ENCODE results near the gene C1QTNF12. TPM values are rescaled to one million over a fixed set of nuclear protein-coding genes. Genes with fewer than 3 reads are reported as not detected.

The C1QTNF12 gene
- total and polyA plus RNA-seq, 7 donors, result 0.13 to 1.4 (median 0.86) TPM

DNA sequence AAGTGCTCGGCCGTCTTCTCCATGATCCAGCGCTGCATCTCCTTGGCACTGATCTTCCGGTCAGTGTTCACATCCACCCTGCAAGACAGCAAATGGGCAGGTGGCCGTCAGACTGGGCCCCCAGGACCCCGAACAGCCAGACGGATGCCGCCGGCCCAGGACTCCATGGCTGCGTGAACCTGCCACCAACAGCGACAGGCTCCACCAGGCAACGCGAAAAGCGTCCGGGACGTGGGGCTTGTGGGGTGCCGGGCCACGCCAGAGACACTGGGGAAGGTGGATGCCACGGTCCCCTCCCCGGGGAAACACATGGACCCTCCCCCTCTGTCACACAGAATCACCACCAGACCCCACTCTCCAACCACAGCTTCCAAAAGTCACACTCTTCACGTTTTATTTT lies 22.6 kb downstream of the C1QTNF12 start:
- no peak overlapping the region for H3K4me3 ChIP-seq
- peaks cover 7 to 77% of the 10 kb centered on the region in 2 donors for H3K36me3 ChIP-seq (ENCODE audit: insufficient read depth in 1 of 2, low read depth in 1 of 2)
- intact Hi-C loops (cut with DNase I), result no loop called here
- ATAC-seq (no peak), DNase-seq (no peak)
- peaks cover 2% of the 10 kb centered on the region for H3K4me1 ChIP-seq
- H3K9me3 ChIP-seq, result no peaks in the 10 kb centered on the region
- H3K27ac ChIP-seq, result no peak overlapping the region
- WGBS, 3 donors, result 89 to 94% (median 90%) methylated on average over 20 to 21 of the region's 21 CpGs
- TF ChIP-seq, protein P1, sequence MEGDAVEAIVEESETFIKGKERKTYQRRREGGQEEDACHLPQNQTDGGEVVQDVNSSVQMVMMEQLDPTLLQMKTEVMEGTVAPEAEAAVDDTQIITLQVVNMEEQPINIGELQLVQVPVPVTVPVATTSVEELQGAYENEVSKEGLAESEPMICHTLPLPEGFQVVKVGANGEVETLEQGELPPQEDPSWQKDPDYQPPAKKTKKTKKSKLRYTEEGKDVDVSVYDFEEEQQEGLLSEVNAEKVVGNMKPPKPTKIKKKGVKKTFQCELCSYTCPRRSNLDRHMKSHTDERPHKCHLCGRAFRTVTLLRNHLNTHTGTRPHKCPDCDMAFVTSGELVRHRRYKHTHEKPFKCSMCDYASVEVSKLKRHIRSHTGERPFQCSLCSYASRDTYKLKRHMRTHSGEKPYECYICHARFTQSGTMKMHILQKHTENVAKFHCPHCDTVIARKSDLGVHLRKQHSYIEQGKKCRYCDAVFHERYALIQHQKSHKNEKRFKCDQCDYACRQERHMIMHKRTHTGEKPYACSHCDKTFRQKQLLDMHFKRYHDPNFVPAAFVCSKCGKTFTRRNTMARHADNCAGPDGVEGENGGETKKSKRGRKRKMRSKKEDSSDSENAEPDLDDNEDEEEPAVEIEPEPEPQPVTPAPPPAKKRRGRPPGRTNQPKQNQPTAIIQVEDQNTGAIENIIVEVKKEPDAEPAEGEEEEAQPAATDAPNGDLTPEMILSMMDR (IDR thresholded peaks at IDR 0.05), result no peak
- no peaks in the 10 kb centered on the region for H3K27me3 ChIP-seq (ENCODE audit: insufficient read depth in 3 of 3, low read length in 2 of 3)

DNA sequence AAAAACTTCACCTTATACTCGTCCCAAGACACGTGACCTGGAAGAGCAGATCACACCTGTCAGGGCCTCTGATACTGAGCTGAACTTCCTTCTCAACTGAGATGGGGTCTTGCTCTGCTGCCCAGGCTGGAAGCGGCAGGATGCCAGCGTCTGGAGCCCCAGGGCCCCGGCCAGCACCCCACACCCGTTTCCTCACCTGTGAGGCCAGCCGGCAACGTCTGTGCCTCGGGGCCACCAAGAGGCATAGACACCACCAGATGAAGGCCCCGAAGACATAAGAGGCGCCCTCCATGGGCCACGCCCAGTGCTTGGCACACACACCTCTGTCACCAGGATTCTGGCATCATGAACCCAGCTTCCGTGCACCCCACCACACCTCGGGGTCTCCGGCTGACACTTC lies 23.2 kb downstream of the C1QTNF12 start:
- intact Hi-C loops (cut with DNase I), result no loop called here
- WGBS, 3 donors, result 93 to 94% (median 93%) methylated on average over 15 of the region's 15 CpGs
- ATAC-seq, result no peak

DNA sequence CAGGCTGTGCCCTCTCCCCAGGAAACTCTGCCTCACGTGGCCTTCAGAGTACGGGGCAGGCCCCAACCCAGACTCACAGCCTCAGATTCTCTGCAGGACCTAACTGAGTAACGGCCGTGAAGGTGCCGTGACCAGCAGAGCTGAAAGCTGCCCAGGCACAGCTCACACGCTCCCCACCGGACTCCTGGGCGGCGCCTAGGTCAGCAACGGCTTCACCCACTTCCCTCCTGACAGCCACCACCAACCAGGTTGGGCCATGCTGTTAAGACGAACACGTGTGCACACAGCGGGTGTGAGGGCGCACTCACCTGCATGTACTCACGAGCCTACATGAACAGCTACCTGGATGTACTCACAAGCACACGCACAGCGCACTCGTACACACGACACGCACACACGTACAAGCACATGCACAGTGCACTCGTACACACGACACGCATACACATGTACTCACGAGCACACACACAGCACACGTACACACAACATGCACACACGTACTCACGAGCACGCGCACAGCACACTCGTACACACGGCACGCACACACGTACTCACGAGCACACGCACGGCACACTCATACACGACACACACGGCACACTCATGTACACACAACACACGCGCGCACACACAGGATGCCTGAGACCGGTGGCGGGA lies 23.8 kb downstream of the C1QTNF12 start:
- H3K36me3 ChIP-seq (ENCODE audit: insufficient read depth in 1 of 2, low read depth in 1 of 2), result peaks cover 0 to 77% of the 10 kb centered on the region in 2 donors
- no peak for ATAC-seq
- WGBS, 3 donors, result 90 to 93% (median 90%) methylated on average over 44 of the region's 44 CpGs

More for the DNA sequence above, 23.2 kb downstream of the C1QTNF12 start:
- Histone ChIP-seq H3K36me3 (ENCODE audit: insufficient read depth in 1 of 2, low read depth in 1 of 2) (peaks cover 4 to 77% of the 10 kb centered on the region in 2 donors), H3K27ac (no peak overlapping the region), H3K9me3 (no peaks in the 10 kb centered on the region), H3K4me1 (peaks cover 2% of the 10 kb centered on the region), H3K4me3 (no peak overlapping the region), H3K27me3 (ENCODE audit: insufficient read depth in 3 of 3, low read length in 2 of 3) (no peaks in the 10 kb centered on the region)
- TF ChIP-seq, protein P1 (IDR thresholded peaks at IDR 0.05), result no peak
- DNase-seq, result no peak

DNA sequence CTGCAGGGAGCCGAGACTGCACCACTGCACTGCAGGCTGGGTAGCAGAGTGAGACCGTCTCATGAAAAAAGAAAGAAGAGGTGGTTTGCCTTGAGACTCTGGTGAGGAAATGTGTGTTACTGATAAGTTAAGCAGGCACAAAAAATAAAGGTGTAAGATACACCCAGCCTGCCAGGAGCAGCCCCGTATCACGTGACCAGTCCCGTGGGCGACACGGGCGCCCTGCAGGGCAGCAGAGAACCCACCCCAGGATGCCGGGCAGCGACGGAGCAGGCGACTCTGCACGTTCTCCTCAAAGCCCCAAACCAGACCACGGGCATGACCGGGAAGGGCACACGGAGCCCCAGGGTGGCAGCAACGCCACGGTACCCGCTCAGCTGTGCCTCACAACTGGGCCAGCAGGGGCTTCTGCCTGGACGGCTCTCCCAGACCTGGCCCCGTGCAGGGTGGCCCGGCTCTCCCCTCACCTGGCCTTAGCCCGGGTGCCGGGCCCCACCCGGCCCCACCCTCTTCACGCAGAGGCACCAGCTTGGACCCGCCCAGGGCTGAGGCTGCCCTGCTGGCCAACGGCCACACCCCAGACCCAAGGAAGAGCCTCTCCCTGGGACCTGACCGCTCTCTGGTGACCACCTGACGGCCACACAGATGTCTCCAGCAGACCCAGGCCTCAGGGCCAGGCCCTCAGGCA lies 24.5 kb downstream of the C1QTNF12 start:
- intact Hi-C loops (cut with DNase I), result no loop called here
- Histone ChIP-seq H3K27ac (no peak overlapping the region), H3K9me3 (no peaks in the 10 kb centered on the region), H3K4me3 (no peak overlapping the region), H3K27me3 (ENCODE audit: insufficient read depth in 3 of 3, low read length in 2 of 3) (no peaks in the 10 kb centered on the region), H3K36me3 (ENCODE audit: insufficient read depth in 1 of 2, low read depth in 1 of 2) (peaks cover 0 to 77% of the 10 kb centered on the region in 2 donors), H3K4me1 (peaks cover 2% of the 10 kb centered on the region)
- TF ChIP-seq, protein P1 (IDR thresholded peaks at IDR 0.05), result no peak
- no peak for ATAC-seq
- WGBS, 3 donors, result 84 to 89% (median 89%) methylated on average over 23 to 30 of the region's 30 CpGs
- no peak for DNase-seq

More for the DNA sequence above, 23.8 kb downstream of the C1QTNF12 start:
- no peak overlapping the region for H3K4me3 ChIP-seq
- H3K4me1 ChIP-seq, result peaks cover 2% of the 10 kb centered on the region
- DNase-seq, result no peak
- no peak overlapping the region for H3K27ac ChIP-seq
- H3K27me3 ChIP-seq (ENCODE audit: insufficient read depth in 3 of 3, low read length in 2 of 3), result no peaks in the 10 kb centered on the region
- no peaks in the 10 kb centered on the region for H3K9me3 ChIP-seq
- intact Hi-C loops (cut with DNase I), result no loop called here
- TF ChIP-seq, protein P1 (IDR thresholded peaks at IDR 0.05), result no peak
